Gastrocnemius medialis (tissue), 4 donors: ENCODE results near the gene CHURC1. TPM values are rescaled to one million over a fixed set of nuclear protein-coding genes. Genes with fewer than 3 reads are reported as not detected.

Experiments
- ATAC-seq, 2 donors: fragments of 150-250 bp; one replicate each; pipeline ENCODE4 v1.9.1; 2016
- DNase-seq, 2 donors: peaks; one replicate each; pipeline ENCODE4 v3.0.0-alpha.2; 2019
- H3K27ac ChIP-seq, 4 donors: fragments of 200-600 bp; sonication (generic); 1 replicate in 1 of 4; 2 replicates in 3 of 4; pipeline ENCODE4 v1.5.1; 2016 to 2018; ENCODE audit warnings: mild to moderate bottlenecking in 2 of 4, moderate library complexity in 1 of 4
- H3K27me3 ChIP-seq, 3 donors: fragments of 200-600 bp; sonication (generic) in 2 of 3; 1 replicate in 1 of 3; 2 replicates in 2 of 3; pipeline versions ENCODE4 v1.5.1 to v1.6.0; 2016 to 2019; ENCODE audit warnings: mild to moderate bottlenecking in 1 of 3, moderate library complexity in 1 of 3
- H3K36me3 ChIP-seq, 2 donors: fragments of 200-600 bp; sonication (generic) in 1 of 2; one replicate each; pipeline ENCODE4 v1.5.1; 2017 to 2018
- H3K4me1 ChIP-seq, 2 donors: fragments of 200-600 bp; sonication (generic) in 1 of 2; one replicate each; pipeline ENCODE4 v1.5.1; 2016 to 2017; ENCODE audit warnings: mild to moderate bottlenecking in 2 of 2
- H3K4me3 ChIP-seq, 4 donors: fragments of 200-600 bp; sonication (generic) in 3 of 4; 1 replicate in 1 of 4; 2 replicates in 3 of 4; pipeline ENCODE4 v1.5.1; 2016 to 2019; ENCODE audit warnings: mild to moderate bottlenecking in 2 of 4
- H3K9me3 ChIP-seq, 3 donors: fragments of 200-600 bp; sonication (generic) in 2 of 3; 1 replicate in 1 of 3; 2 replicates in 2 of 3; pipeline ENCODE4 v1.5.1; 2016 to 2019
- CTCF ChIP-seq, 5 experiments: fragments of 450-650 bp in 3 of 5; fragments of 200-600 bp in 2 of 5; sonication (generic) in 2 of 5; IDR thresholded peaks in 4 of 5; conservative IDR thresholded peaks in 1 of 5; 1 replicate in 4 of 5; 2 replicates in 1 of 5; pipeline ENCODE4 v1.5.1; 2016 to 2019; ENCODE audit warnings: antibody characterized with exemption in 5 of 5, mild to moderate bottlenecking in 3 of 5, moderate library complexity in 3 of 5
- POLR2A ChIP-seq, 2 donors: fragments of 450-650 bp; IDR thresholded peaks; one replicate each; pipeline ENCODE4 v1.6.1; 2017; ENCODE audit warnings: antibody characterized with exemption in 2 of 2, mild to moderate bottlenecking in 2 of 2, moderate library complexity in 2 of 2
- in situ Hi-C, 4 donors: fragments of 200-750 bp; cut with MboI; loops; one replicate each; pipeline versions ENCODE4 v1.15.0 to v1.8.0; 2017; ENCODE audit warnings: low sequenced_read_pairs in 4 of 4
- intact Hi-C: fragments of 100-400 bp; cut with DNase I; formaldehyde crosslinking; loops from one replicate; pipeline ENCODE4 v1.15.1; 2023; ENCODE audit warnings: low total_unique reads
- total RNA-seq, 4 donors: library from RNA; depleted of rRNA; stranded (reverse); fragments of >200 nt; gene quantifications; one replicate each; pipeline versions ENCODE4 v1.1.0 to v1.2.3, GENCODE V29; 2016

Gene CHURC1
- total RNA-seq, 4 donors from 2014 or later: 47.9 to 108 (median 79.6) TPM

- intact Hi-C loops: no loop called here
Observed at GRCh38 chr14:64966976-64967375, 52.7 kb downstream of the CHURC1 start.

DNA sequence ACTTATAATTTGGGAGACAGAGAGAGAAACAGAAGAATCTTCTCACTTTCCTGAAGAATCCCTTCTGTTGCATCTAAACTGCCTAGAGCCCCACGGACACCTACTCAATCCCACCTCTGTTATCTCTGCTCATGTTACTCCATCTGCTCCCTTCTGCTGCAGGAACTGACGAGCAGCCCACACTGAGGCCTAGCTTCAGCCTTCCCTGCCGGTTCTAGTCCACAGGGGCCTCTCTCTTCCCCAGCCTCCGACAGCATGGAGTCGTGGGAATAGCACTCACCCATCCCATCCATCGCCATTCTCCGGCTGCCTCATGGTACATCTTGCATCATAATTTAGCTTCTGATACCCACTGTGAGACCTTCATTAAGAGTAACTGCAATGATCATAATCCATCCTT is 53.9 kb downstream of the CHURC1 start:
- ATAC-seq (no peak), DNase-seq (no peak)
- no peaks in the 10 kb centered on the region for H3K36me3 ChIP-seq
- no peak overlapping the region for H3K4me3 ChIP-seq
- peaks cover 5 to 15% of the 10 kb centered on the region in 2 donors for H3K4me1 ChIP-seq
- TF ChIP-seq CTCF (IDR thresholded peaks at IDR 0.05 in 4 of 5, conservative IDR thresholded peaks at IDR 0.05 in 1 of 5) (no peak), POLR2A (IDR thresholded peaks at IDR 0.05) (no peak)
- H3K27ac ChIP-seq: no peak overlapping the region
- intact Hi-C loops: no loop called here
- in situ Hi-C loops: no loop called here
- no peaks in the 10 kb centered on the region for H3K9me3 ChIP-seq
- H3K27me3 ChIP-seq: no peaks in the 10 kb centered on the region

More at GRCh38 chr14:64966976-64967375, 52.7 kb downstream of the CHURC1 start:
- Histone ChIP-seq H3K27ac (no peak overlapping the region), H3K27me3 (no peaks in the 10 kb centered on the region), H3K36me3 (no peaks in the 10 kb centered on the region), H3K9me3 (no peaks in the 10 kb centered on the region), H3K4me1 (peaks cover 5 to 6% of the 10 kb centered on the region in 2 donors), H3K4me3 (no peak overlapping the region)
- in situ Hi-C loops: no loop called here
- DNase-seq (no peak), ATAC-seq (no peak)
- TF ChIP-seq POLR2A (IDR thresholded peaks at IDR 0.05): no peak
- TF ChIP-seq CTCF (IDR thresholded peaks at IDR 0.05 in 4 of 5, conservative IDR thresholded peaks at IDR 0.05 in 1 of 5): no peak

- Histone ChIP-seq H3K27ac (no peak overlapping the region), H3K4me1 (peaks cover 5 to 15% of the 10 kb centered on the region in 2 donors), H3K36me3 (no peaks in the 10 kb centered on the region), H3K9me3 (no peaks in the 10 kb centered on the region), H3K27me3 (no peaks in the 10 kb centered on the region), H3K4me3 (no peak overlapping the region)
- ATAC-seq (no peak), DNase-seq (no peak)
- in situ Hi-C loops (no loop called here), intact Hi-C loops (no loop called here)
- TF ChIP-seq POLR2A (IDR thresholded peaks at IDR 0.05) (no peak), CTCF (IDR thresholded peaks at IDR 0.05 in 4 of 5, conservative IDR thresholded peaks at IDR 0.05 in 1 of 5) (no peak)
Observed at GRCh38 chr14:64968651-64969050, 54.4 kb downstream of the CHURC1 start.

GRCh38 chr14:64970041-64970440 is 55.8 kb downstream of the CHURC1 start:
- DNase-seq: no peak
- Histone ChIP-seq H3K4me3 (no peak overlapping the region), H3K27ac (no peak overlapping the region), H3K9me3 (no peaks in the 10 kb centered on the region), H3K27me3 (no peaks in the 10 kb centered on the region), H3K36me3 (no peaks in the 10 kb centered on the region), H3K4me1 (peaks cover 5 to 15% of the 10 kb centered on the region in 2 donors)
- intact Hi-C loops (no loop called here), in situ Hi-C loops (no loop called here)
- TF ChIP-seq POLR2A (IDR thresholded peaks at IDR 0.05) (no peak), CTCF (IDR thresholded peaks at IDR 0.05 in 4 of 5, conservative IDR thresholded peaks at IDR 0.05 in 1 of 5) (no peak)
- ATAC-seq: no peak
